Smooth muscle cell (in vitro differentiated cells): ENCODE measurements around the gene MAP1A. TPM values are rescaled to one million over a fixed set of nuclear protein-coding genes. Genes with fewer than 3 reads are reported as not detected.

ENCODE experiments used
- DNase-seq: peaks from one replicate; lab custom pipeline; 2025; ENCODE audit not compliant: unreplicated experiment; lab: John Stamatoyannopoulos, UW
- H2AFZ ChIP-seq: fragments of 200-600 bp; sonication (generic); 2 replicates; pipeline ENCODE4 v1.6.0; 2016; ENCODE audit warnings: antibody characterized with exemption, low read depth, mild to moderate bottlenecking
- H3F3A ChIP-seq: fragments of 200-600 bp; sonication (generic); 2 replicates; pipeline ENCODE4 v1.6.0; 2017; ENCODE audit warnings: antibody characterized with exemption, low read depth
- H3K27ac ChIP-seq: fragments of 200-600 bp; sonication (generic); 2 replicates; pipeline ENCODE4 v1.5.1; 2016; ENCODE audit warnings: low read depth, mild to moderate bottlenecking
- H3K27me3 ChIP-seq: fragments of 200-600 bp; sonication (generic); 2 replicates; pipeline ENCODE4 v1.6.1; 2016; ENCODE audit warnings: low read depth, mild to moderate bottlenecking
- H3K36me3 ChIP-seq: fragments of 200-600 bp; sonication (generic); 2 replicates; pipeline ENCODE4 v1.5.1; 2016; ENCODE audit warnings: low read depth
- H3K4me1 ChIP-seq: fragments of 200-600 bp; sonication (generic); 2 replicates; pipeline ENCODE4 v1.5.1; 2016; ENCODE audit warnings: low read depth
- H3K4me2 ChIP-seq: fragments of 200-600 bp; sonication (generic); 2 replicates; pipeline ENCODE4 v1.6.0; 2016; ENCODE audit warnings: mild to moderate bottlenecking
- H3K4me3 ChIP-seq: fragments of 200-600 bp; sonication (generic); 2 replicates; pipeline ENCODE4 v1.5.1; 2016; ENCODE audit warnings: mild to moderate bottlenecking
- H3K79me2 ChIP-seq: fragments of 200-600 bp; sonication (generic); 2 replicates; pipeline ENCODE4 v1.6.0; 2016; ENCODE audit warnings: low read depth, mild to moderate bottlenecking
- H3K9ac ChIP-seq: fragments of 200-600 bp; sonication (generic); 2 replicates; pipeline ENCODE4 v1.6.0; 2016; ENCODE audit warnings: low read depth
- H3K9me3 ChIP-seq: fragments of 200-600 bp; sonication (generic); replicated peaks from 2 replicates; pipeline ENCODE4 v1.5.1; 2016; ENCODE audit warnings: low read depth
- H4K20me1 ChIP-seq: fragments of 200-600 bp; sonication (generic); 2 replicates; pipeline ENCODE4 v1.6.0; 2016; ENCODE audit warnings: low read depth
- WGBS: methylation state at CpG from one replicate; pipeline ENCODE4 v1.1.7; 2016; ENCODE audit warnings: low lambda C conversion rate; 5-methylcytosine and 5-hydroxymethylcytosine counted together
- polyA plus RNA-seq: library from polyadenylated mRNA; unstranded; fragments of >200 nt; fragmentation: Nextera tagmentation; extraction: Ambion mirVana; gene quantifications from 2 replicates; pipeline ENCODE4 v1.2.1, GENCODE V29; 2016
- total RNA-seq: library from RNA; depleted of rRNA; stranded (reverse); fragments of >200 nt; gene quantifications from 2 replicates; pipeline ENCODE4 v1.2.3, GENCODE V29; 2014
- TF ChIP-seq, protein P1 (sequence below): fragments of 200-600 bp; sonication (generic); IDR thresholded peaks from 2 replicates; pipeline ENCODE4 v1.5.1; 2017; ENCODE audit warnings: borderline replicate concordance, mild to moderate bottlenecking, antibody characterized with exemption; ENCODE audit not compliant: insufficient read depth, poor library complexity, severe bottlenecking

The MAP1A gene
- total and polyA plus RNA-seq, 2 experiments from 2014 or later, result 14.6 to 27.1 TPM

DNA sequence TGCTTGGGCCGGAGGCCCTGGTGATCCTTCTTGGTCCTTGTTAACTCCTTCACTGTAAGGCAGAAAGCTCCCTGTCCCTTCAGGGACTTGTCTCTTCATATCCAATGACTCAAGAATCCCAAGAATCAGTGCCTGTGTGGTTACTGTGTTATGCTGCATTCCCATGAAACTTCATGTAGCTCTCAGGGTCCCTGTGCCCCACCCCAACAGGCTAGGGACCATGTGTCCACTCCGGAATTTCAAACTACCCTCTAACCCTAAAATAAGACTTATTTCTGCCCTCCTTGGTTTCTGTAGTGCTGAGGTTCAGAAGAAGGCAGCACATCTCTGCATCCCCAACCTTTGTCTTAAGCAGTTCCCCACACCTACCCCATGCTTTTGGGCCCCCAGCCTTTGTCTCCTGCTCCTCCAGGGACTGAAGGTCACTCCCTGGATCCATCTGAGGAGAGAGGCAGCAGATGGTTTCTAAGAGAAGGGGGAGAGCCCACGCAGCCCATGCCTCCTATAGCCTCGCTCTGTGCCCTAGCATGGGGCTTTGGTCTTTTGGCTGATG, 531 bp upstream of the MAP1A start:
- TF ChIP-seq, protein P1, sequence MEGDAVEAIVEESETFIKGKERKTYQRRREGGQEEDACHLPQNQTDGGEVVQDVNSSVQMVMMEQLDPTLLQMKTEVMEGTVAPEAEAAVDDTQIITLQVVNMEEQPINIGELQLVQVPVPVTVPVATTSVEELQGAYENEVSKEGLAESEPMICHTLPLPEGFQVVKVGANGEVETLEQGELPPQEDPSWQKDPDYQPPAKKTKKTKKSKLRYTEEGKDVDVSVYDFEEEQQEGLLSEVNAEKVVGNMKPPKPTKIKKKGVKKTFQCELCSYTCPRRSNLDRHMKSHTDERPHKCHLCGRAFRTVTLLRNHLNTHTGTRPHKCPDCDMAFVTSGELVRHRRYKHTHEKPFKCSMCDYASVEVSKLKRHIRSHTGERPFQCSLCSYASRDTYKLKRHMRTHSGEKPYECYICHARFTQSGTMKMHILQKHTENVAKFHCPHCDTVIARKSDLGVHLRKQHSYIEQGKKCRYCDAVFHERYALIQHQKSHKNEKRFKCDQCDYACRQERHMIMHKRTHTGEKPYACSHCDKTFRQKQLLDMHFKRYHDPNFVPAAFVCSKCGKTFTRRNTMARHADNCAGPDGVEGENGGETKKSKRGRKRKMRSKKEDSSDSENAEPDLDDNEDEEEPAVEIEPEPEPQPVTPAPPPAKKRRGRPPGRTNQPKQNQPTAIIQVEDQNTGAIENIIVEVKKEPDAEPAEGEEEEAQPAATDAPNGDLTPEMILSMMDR, result no peak
- Histone ChIP-seq H3K9ac (peak overlapping the region; percentile 75), H3K27me3 (no peaks in the 10 kb centered on the region), H3F3A (peaks cover 13% of the 10 kb centered on the region), H3K36me3 (peaks cover under 1% of the 10 kb centered on the region), H4K20me1 (peaks cover 23% of the 10 kb centered on the region), H3K4me2 (peak overlapping the region; percentile 99), H3K27ac (peak overlapping the region; percentile 92), H3K4me3 (peak overlapping the region; percentile 82), H3K79me2 (peaks cover 12% of the 10 kb centered on the region), H3K4me1 (peaks cover 42% of the 10 kb centered on the region), H3K9me3 (no peaks in the 10 kb centered on the region), H2AFZ (peak overlapping the region; percentile 96)
- WGBS, result 21% methylated on average over 4 of the region's 4 CpGs
- no peak for DNase-seq

DNA sequence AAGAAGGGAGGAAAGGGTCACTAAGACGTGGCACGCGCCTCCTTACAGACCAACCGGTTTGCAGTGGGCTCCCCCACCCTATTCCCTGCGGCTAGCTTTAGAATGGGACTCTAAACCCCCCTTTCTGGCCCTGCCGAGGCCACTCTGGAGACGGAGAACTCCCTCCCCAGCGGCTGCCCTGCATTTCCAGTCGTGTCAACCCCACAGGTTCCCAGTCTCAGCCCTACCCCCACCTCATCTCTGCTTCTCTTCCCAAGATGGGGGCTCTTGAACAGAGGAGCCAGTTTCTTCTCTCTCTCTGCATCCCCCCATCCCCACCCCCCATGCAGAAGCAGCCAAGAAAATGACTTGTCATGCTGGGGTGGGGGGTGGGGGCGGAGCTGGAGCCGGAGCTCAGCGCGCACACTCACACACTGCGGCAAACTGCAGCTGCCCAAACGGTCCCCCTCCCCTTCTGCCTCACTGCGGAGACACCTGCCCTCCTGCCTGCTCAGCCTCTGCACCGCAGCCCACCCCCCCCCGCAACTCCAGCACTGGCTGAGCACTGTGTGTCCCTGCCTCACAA, 871 bp downstream of the MAP1A start:
- peak; percentile 15 for DNase-seq
- H3K4me3 ChIP-seq, result peak overlapping the region; percentile 82
- peak overlapping the region; percentile 70 for H2AFZ ChIP-seq
- peaks cover 23% of the 10 kb centered on the region for H4K20me1 ChIP-seq
- peak overlapping the region; percentile 38 for H3K9ac ChIP-seq
- H3K27ac ChIP-seq, result peak overlapping the region; percentile 48
- H3K79me2 ChIP-seq, result peaks cover 12% of the 10 kb centered on the region
- H3K27me3 ChIP-seq, result no peaks in the 10 kb centered on the region
- H3K36me3 ChIP-seq, result peaks cover 5% of the 10 kb centered on the region
- H3K9me3 ChIP-seq, result no peaks in the 10 kb centered on the region
- H3F3A ChIP-seq, result peaks cover 13% of the 10 kb centered on the region
- H3K4me1 ChIP-seq, result peaks cover 42% of the 10 kb centered on the region
- peak overlapping the region; percentile 99 for H3K4me2 ChIP-seq
- WGBS, result 2% methylated on average over 17 of the region's 18 CpGs
- TF ChIP-seq, protein P1, result no peak

DNA sequence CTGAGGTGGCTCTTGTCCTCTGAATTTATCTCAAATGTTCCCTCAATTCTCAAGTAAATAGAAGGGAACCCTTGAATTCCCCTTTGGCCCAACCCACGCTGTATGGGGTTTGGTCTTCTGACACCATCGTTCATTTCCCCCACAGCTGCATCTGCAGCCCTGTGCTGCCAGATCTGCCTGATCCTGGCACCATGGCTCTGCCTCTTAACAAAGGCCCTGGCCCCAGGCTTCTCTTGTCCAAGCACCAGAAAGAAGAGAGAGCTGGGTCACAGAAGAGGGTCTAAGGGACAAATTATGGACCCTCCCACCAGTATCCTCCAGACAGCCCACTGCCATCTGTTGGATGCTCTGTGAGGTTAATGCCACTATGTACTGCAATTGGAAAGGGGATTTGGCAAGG, 1.8 kb downstream of the MAP1A start:
- H3K4me2 ChIP-seq, result peak overlapping the region; percentile 99
- H3F3A ChIP-seq, result peaks cover 13% of the 10 kb centered on the region
- H3K9me3 ChIP-seq, result no peaks in the 10 kb centered on the region
- 80% methylated on average over 2 of the region's 2 CpGs for WGBS
- H3K4me1 ChIP-seq, result peaks cover 36% of the 10 kb centered on the region
- no peak overlapping the region for H3K27ac ChIP-seq
- H3K79me2 ChIP-seq, result peaks cover 12% of the 10 kb centered on the region
- no peaks in the 10 kb centered on the region for H3K27me3 ChIP-seq
- TF ChIP-seq, protein P1, result no peak
- H3K9ac ChIP-seq, result no peak overlapping the region
- H2AFZ ChIP-seq, result no peak overlapping the region
- peaks cover 5% of the 10 kb centered on the region for H3K36me3 ChIP-seq
- no peak overlapping the region for H3K4me3 ChIP-seq
- H4K20me1 ChIP-seq, result peaks cover 23% of the 10 kb centered on the region
- no peak for DNase-seq

DNA sequence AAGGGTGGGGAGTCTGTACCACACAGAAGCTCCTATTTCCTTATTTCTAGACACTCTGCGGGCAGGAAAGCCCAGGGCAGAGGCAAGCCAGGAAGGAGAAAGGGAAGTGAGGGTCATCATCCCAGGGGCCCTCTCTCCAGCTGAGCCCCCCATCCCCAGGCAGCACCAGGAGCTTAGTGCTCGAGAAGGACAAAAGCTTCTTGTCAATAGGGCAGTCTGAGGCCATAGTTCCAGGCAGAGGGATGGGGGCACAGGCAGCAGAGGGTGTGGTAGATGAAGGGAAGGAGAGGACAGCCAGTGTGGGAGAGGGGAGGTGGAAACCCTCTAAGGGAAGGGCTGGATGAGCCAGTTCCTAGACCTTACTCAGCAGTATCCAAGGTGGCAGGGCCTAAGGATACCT, 2.7 kb downstream of the MAP1A start:
- Histone ChIP-seq H3K79me2 (peaks cover 12% of the 10 kb centered on the region), H3K27me3 (no peaks in the 10 kb centered on the region), H3K4me1 (peaks cover 34% of the 10 kb centered on the region), H3K9ac (no peak overlapping the region), H4K20me1 (peaks cover 23% of the 10 kb centered on the region), H3K27ac (no peak overlapping the region), H3K9me3 (no peaks in the 10 kb centered on the region), H3K4me3 (no peak overlapping the region), H3K4me2 (no peak overlapping the region), H2AFZ (no peak overlapping the region), H3F3A (peaks cover 13% of the 10 kb centered on the region), H3K36me3 (peaks cover 5% of the 10 kb centered on the region)
- 95% methylated on average over 2 of the region's 2 CpGs for WGBS
- no peak for DNase-seq
- TF ChIP-seq, protein P1, result no peak
